Measurements from ENCODE around the gene MAP3K8.
"Not testable (repeated sequence)": the region's sequence is repeated elsewhere in the genome, so short reads cannot be mapped to it uniquely, and the experiment has no call there.

GRCh38 chr10:30423655-30424275, 10.2 kb upstream of the MAP3K8 start:
- not testable (repeated sequence) for TF ChIP-seq CTCF, POLR2A, EP300 (IDR thresholded peaks at IDR 0.05)
- TF ChIP-seq POLR2AphosphoS5 (IDR thresholded peaks at IDR 0.05): peak; percentile 0

Data from gastroesophageal sphincter (tissue), 3 donors.